CD4-positive, alpha-beta T cell (primary cell): ENCODE measurements around the gene SLC13A3. TPM values are rescaled to one million over a fixed set of nuclear protein-coding genes. Genes with fewer than 3 reads are reported as not detected.

ENCODE experiments used
- ATAC-seq: fragments of 200-7000 bp; cut with Tn5 transposase; one replicate; pipeline ENCODE4 v1.10.0; 2022; ENCODE audit warnings: mild to moderate bottlenecking; ENCODE audit not compliant: poor library complexity
- CTCF ChIA-PET: fragments of 350-600 bp; sonication (Branson Sonifier 250); formaldehyde crosslinking; loops from one replicate; lab custom pipeline; 2021; ENCODE audit warnings: antibody characterized with exemption, inconsistent platforms; lab: Charles Lee
- POLR2A ChIA-PET: fragments of 350-600 bp; sonication (Branson Sonifier 250); formaldehyde crosslinking; loops from one replicate; lab custom pipeline; 2021; ENCODE audit warnings: antibody characterized with exemption, inconsistent platforms; lab: Charles Lee
- DNase-seq, 14 experiments: peaks; one replicate each; pipeline ENCODE4 v3.0.0-alpha.2; 2013 to 2020; ENCODE audit warnings: mixed read lengths in 2 of 14
- H3K27ac ChIP-seq, 2 donors: one replicate each; pipeline versions ENCODE4 v1.5.1 to v1.7.0; 2013; ENCODE audit warnings: low read length in 2 of 2, low read depth in 1 of 2, mild to moderate bottlenecking in 1 of 2
- H3K27me3 ChIP-seq, 2 experiments: 1 replicate in 1 of 2; 2 replicates in 1 of 2; pipeline versions ENCODE4 v1.6.1 to v1.7.0; 2013; ENCODE audit warnings: low read length in 2 of 2, control low read depth in 1 of 2, mild to moderate bottlenecking in 1 of 2, moderate library complexity in 1 of 2; ENCODE audit not compliant: insufficient read depth in 2 of 2, control insufficient read depth in 1 of 2
- H3K36me3 ChIP-seq: one replicate; pipeline ENCODE4 v1.6.1; 2013; ENCODE audit warnings: low read length, control low read depth; ENCODE audit not compliant: insufficient read depth
- H3K4me1 ChIP-seq: one replicate; pipeline ENCODE4 v1.6.1; 2013; ENCODE audit warnings: low read length, control low read depth; ENCODE audit not compliant: insufficient read depth
- H3K4me3 ChIP-seq: one replicate; pipeline ENCODE4 v1.5.1; 2013; ENCODE audit warnings: mild to moderate bottlenecking, low read length, moderate library complexity
- H3K9me3 ChIP-seq, 2 experiments: 1 replicate in 1 of 2; 2 replicates in 1 of 2; pipeline versions ENCODE4 v1.6.1 to v1.7.0; 2013; ENCODE audit warnings: low read length in 2 of 2, mild to moderate bottlenecking in 2 of 2, control low read depth in 1 of 2, moderate library complexity in 1 of 2; ENCODE audit not compliant: control insufficient read depth in 1 of 2, insufficient read depth in 1 of 2
- H3K27ac Mint-ChIP-seq: one replicate; pipeline ENCODE4 v1.8.0; 2020; ENCODE audit warnings: mixed read lengths
- H3K27me3 Mint-ChIP-seq: one replicate; pipeline ENCODE4 v1.8.0; 2021; ENCODE audit warnings: mixed read lengths
- H3K36me3 Mint-ChIP-seq: one replicate; pipeline ENCODE4 v1.8.0; 2021; ENCODE audit warnings: low read depth, mixed read lengths
- H3K4me1 Mint-ChIP-seq: one replicate; pipeline ENCODE4 v1.8.0; 2021; ENCODE audit warnings: low read depth, mixed read lengths
- H3K4me3 Mint-ChIP-seq: one replicate; pipeline ENCODE4 v1.8.0; 2020; ENCODE audit warnings: mild to moderate bottlenecking, mixed read lengths
- H3K9me3 Mint-ChIP-seq: one replicate; pipeline ENCODE4 v1.8.0; 2020; ENCODE audit warnings: mixed read lengths
- CTCF ChIP-seq: fragments of 200-600 bp; IDR thresholded peaks from one replicate; pipeline ENCODE4 v1.8.0; 2022; ENCODE audit warnings: antibody characterized with exemption, mild to moderate bottlenecking
- intact Hi-C, 2 experiments: fragments of 100-400 bp; cut with DNase I in 1 of 2; cut with micrococcal nuclease in 1 of 2; formaldehyde crosslinking; loops; one replicate each; pipeline versions ENCODE4 v1.15.1 to v1.9.0; 2023 to 2025; cut with DNase I, micrococcal nuclease
- total RNA-seq, 174 experiments: library from RNA in 2 of 174; stranded (reverse) in 2 of 174; gene quantifications; one replicate each; pipeline ENCODE4 v1.2.3 and lab custom pipeline; 2021 to 2026

The SLC13A3 gene
- total RNA-seq, 2 experiments from 2014 or later = 0.28 TPM; not detected in 1

- no peak for ATAC-seq
- H3K4me1 Mint-ChIP-seq = no peaks in the 10 kb centered on the region
- no peak overlapping the region for H3K4me3 Mint-ChIP-seq
- H3K36me3 Mint-ChIP-seq = no peaks in the 10 kb centered on the region
- Histone ChIP-seq H3K9me3 (no peaks in the 10 kb centered on the region), H3K4me1 (no peaks in the 10 kb centered on the region), H3K27me3 (peaks cover 0 to 3% of the 10 kb centered on the region in 2 experiments), H3K4me3 (no peak overlapping the region), H3K36me3 (no peaks in the 10 kb centered on the region), H3K27ac (no peak overlapping the region)
- intact Hi-C loops = no loop called here
- CTCF ChIA-PET = no interaction called here
- no peak for DNase-seq
- TF ChIP-seq CTCF = no peak
- H3K27me3 Mint-ChIP-seq = peaks cover 36% of the 10 kb centered on the region
- H3K27ac Mint-ChIP-seq = no peak overlapping the region
- POLR2A ChIA-PET = no interaction called here
- H3K9me3 Mint-ChIP-seq = no peaks in the 10 kb centered on the region
Observed at GRCh38 chr20:46581391-46581790, 69.9 kb downstream of the SLC13A3 start.

- ChIA-PET POLR2A (no interaction called here), CTCF (no interaction called here)
- Histone ChIP-seq H3K4me3 (no peak overlapping the region), H3K27me3 (peaks cover 0 to 5% of the 10 kb centered on the region in 2 experiments), H3K36me3 (no peaks in the 10 kb centered on the region), H3K9me3 (no peaks in the 10 kb centered on the region), H3K4me1 (no peaks in the 10 kb centered on the region), H3K27ac (no peak overlapping the region)
- H3K27me3 Mint-ChIP-seq = peaks cover 42% of the 10 kb centered on the region
- no peak for TF ChIP-seq CTCF
- intact Hi-C loops = no loop called here
- H3K27ac Mint-ChIP-seq = no peak overlapping the region
- no peaks in the 10 kb centered on the region for H3K36me3 Mint-ChIP-seq
- DNase-seq = no peak
- H3K4me3 Mint-ChIP-seq = no peak overlapping the region
- ATAC-seq = no peak
- no peaks in the 10 kb centered on the region for H3K4me1 Mint-ChIP-seq
- no peaks in the 10 kb centered on the region for H3K9me3 Mint-ChIP-seq
Observed at GRCh38 chr20:46580613-46581205, 70.5 kb downstream of the SLC13A3 start.

- DNase-seq = no peak
- H3K9me3 ChIP-seq = no peaks in the 10 kb centered on the region
- Mint-ChIP-seq H3K27me3 (peaks cover 44% of the 10 kb centered on the region), H3K36me3 (no peaks in the 10 kb centered on the region), H3K4me1 (no peaks in the 10 kb centered on the region), H3K9me3 (no peaks in the 10 kb centered on the region), H3K27ac (no peak overlapping the region), H3K4me3 (no peak overlapping the region)
- intact Hi-C loops = no loop called here
- ChIA-PET CTCF (no interaction called here), POLR2A (no interaction called here)
- TF ChIP-seq CTCF = no peak
- H3K27me3 ChIP-seq = peaks cover 0 to 5% of the 10 kb centered on the region in 2 experiments
- no peak overlapping the region for H3K27ac ChIP-seq
- no peak overlapping the region for H3K4me3 ChIP-seq
- no peaks in the 10 kb centered on the region for H3K36me3 ChIP-seq
- H3K4me1 ChIP-seq = no peaks in the 10 kb centered on the region
- no peak for ATAC-seq
Observed at GRCh38 chr20:46578745-46579144, 72.5 kb downstream of the SLC13A3 start.
